HG03108 (cell line): ENCODE data around the gene PCYT2.
"Not testable (repeated sequence)": the region's sequence is repeated elsewhere in the genome, so short reads cannot be mapped to it uniquely, and the experiment has no call there.

ENCODE experiments used
- ATAC-seq: cut with Tn5 transposase; IDR thresholded peaks from one replicate; pipeline ENCODE4 v1.9.1; 2021; ENCODE audit warnings: moderate library complexity; ENCODE audit not compliant: unreplicated experiment

PCYT2 gene

GRCh38 chr17:81911277-81911961, at the start of gene PCYT2:
PCYT2 (minus strand) TSS chr17:81911399; CDS start chr17:81911355, 44 bp downstream.
- peak; percentile 66 for ATAC-seq

GRCh38 chr17:81960130-81960958, 49.1 kb upstream of the PCYT2 start:
- no peak for ATAC-seq

- no peak for ATAC-seq
These were observed 48.3 kb upstream of the PCYT2 start for GRCh38 chr17:81959362-81960129.

GRCh38 chr17:81958633-81959342, 47.6 kb upstream of the PCYT2 start:
- no peak for ATAC-seq

- ATAC-seq: no peak
These were observed 46.7 kb upstream of the PCYT2 start for GRCh38 chr17:81957691-81958432.

GRCh38 chr17:81956607-81957589, 45.7 kb upstream of the PCYT2 start:
- ATAC-seq: no peak

- ATAC-seq: no peak
These were observed 44.8 kb upstream of the PCYT2 start for GRCh38 chr17:81955756-81956544.

GRCh38 chr17:81955058-81955681, 44.0 kb upstream of the PCYT2 start:
- ATAC-seq: no peak

- ATAC-seq: no peak
These were observed 43.2 kb upstream of the PCYT2 start for GRCh38 chr17:81954131-81955057.

- ATAC-seq: not testable (repeated sequence)
These were observed 42.2 kb upstream of the PCYT2 start for GRCh38 chr17:81953443-81953842.

GRCh38 chr17:81952792-81953228, 41.6 kb upstream of the PCYT2 start:
- no peak for ATAC-seq

- ATAC-seq: no peak
These were observed 40.8 kb upstream of the PCYT2 start for GRCh38 chr17:81951785-81952684.

- ATAC-seq: no peak
These were observed 39.3 kb upstream of the PCYT2 start for GRCh38 chr17:81950501-81950900.

- no peak for ATAC-seq
These were observed 37.6 kb upstream of the PCYT2 start for GRCh38 chr17:81948635-81949378.

GRCh38 chr17:81947189-81947588, 36.0 kb upstream of the PCYT2 start, which contains the start of gene MYADML2:
MYADML2 (minus strand) TSS chr17:81947233; CDS start chr17:81941741, 5,492 bp downstream.
- ATAC-seq: no peak
